ENCODE results near the gene VANGL1. TPM values are rescaled to one million over a fixed set of nuclear protein-coding genes. Genes with fewer than 3 reads are reported as not detected.

Gene VANGL1
- 8.4 and 13.1 TPM in 2 replicates for total RNA-seq (2012; rRNA removed)

DNA sequence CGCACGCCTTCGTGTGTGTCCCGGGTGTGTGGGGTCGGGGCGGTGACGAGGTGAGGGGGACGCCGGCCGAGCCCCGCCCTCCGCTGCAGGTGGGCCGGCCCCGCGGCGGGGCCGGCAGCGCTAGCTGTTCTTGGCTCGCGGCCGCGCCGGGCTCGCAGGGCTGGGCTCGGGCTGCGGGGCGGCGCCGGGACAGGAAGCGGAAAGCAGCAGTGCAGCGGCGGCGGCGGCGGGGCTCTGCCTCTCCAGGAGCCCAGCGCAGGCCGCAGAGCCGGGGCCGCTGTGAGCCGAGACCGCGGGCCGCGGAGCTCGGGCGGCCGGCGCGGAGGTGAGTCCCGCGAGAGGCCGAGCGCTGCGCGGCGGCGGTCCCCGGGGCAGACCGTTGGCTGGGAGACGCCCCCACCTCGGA lies at the start of gene VANGL1:
Gene VANGL1 (plus strand): TSS at position 209 of the 406 bp plus-strand sequence. CDS start 9,444 bp downstream, outside the sequence.
- Histone ChIP-seq H3K4me3 (ENCODE audit: low read length) (peak within 1 kb of the TSS; percentile 99), H3K9ac (ENCODE audit: low read depth, low read length) (peak within 1 kb of the TSS; percentile 89), H3K9me3 (replicated peaks; ENCODE audit: low read length) (no peaks in the 10 kb centered on the region), H3K4me2 (ENCODE audit: low read length) (peak within 1 kb of the TSS; percentile 98), H3K4me1 (ENCODE audit: control insufficient read depth, insufficient read depth, low read length) (peaks cover 16% of the 10 kb centered on the region), H3K27me3 (ENCODE audit: control insufficient read depth, insufficient read depth, low read length) (peaks cover 7% of the 10 kb centered on the region), H3K36me3 (ENCODE audit: insufficient read depth, low read length) (no peaks in the 10 kb centered on the region)

DNA sequence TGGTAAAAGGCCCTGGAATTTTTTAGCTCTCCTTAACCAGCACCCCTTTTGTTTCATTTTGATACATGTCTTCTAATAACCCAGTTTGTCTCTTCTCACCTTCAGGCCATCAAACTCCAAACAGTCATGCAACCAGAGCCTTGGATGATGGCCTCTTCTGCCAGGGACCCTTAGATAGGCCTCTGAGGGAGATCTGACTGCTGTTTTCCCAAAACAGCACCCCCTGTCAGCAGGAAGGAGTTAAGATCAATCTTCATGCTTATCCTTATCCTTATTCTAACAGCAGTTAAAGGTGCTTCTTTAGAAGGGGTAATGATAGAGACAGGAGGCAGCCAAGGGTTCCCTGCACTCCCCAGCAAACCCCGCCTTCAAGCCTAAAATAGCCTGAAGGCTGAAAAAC lies 49.5 kb upstream of the VANGL1 start:
- peaks cover 9% of the 10 kb centered on the region for H3K4me1 ChIP-seq (ENCODE audit: control insufficient read depth, insufficient read depth, low read length)
- no peak overlapping the region for H3K4me2 ChIP-seq (ENCODE audit: low read length)
- H3K4me3 ChIP-seq (ENCODE audit: low read length) = no peak overlapping the region
- no peak overlapping the region for H3K9ac ChIP-seq (ENCODE audit: low read depth, low read length)
- H3K36me3 ChIP-seq (ENCODE audit: insufficient read depth, low read length) = no peaks in the 10 kb centered on the region
- peaks cover 5% of the 10 kb centered on the region for H3K9me3 ChIP-seq (replicated peaks; ENCODE audit: low read length)
- no peaks in the 10 kb centered on the region for H3K27me3 ChIP-seq (ENCODE audit: control insufficient read depth, insufficient read depth, low read length)

DNA sequence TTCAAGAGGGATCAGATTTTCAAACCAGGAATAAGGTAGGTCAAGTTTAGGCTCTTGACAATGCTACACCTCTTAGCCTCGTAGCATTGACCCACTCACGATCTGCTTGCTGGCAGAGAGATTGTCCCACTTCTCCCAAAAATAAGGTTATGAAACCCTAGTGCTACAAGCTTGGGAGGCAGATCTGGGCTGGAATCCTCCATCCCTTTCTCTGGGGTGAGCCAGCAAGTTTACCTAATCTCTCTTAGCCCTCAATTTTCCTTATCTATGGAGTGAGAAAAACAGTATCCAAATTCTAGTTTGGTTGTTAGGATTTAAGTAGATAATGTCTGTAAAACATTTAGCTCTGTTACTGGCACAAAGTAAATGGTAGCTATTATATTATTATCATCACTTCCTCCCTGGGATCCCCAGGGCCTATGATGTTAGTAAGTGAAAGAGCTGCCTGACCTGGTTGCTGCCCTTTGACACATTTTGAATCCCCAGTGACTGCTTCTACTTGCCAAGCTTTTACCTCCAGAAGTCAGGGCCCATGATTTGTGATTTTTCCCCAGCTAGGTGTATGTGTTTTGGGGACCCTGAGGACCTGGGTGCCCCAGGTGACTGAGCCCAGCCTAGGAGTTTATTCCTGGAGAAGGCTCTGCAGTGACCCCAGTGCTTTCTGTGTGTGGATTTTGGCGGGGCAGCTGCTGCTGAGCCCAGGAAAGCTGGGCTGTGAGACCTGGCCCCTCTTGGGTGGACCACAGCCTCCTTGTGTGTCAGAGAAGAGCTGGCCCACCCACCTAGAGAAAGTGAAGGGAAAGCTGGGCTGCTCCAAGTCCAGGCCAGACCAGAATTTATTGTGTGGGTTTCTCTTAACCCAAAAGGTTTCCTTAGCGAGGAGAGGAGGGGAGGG lies 48.2 kb upstream of the VANGL1 start:
- no peak overlapping the region for H3K4me2 ChIP-seq (ENCODE audit: low read length)
- no peak overlapping the region for H3K9ac ChIP-seq (ENCODE audit: low read depth, low read length)
- no peaks in the 10 kb centered on the region for H3K27me3 ChIP-seq (ENCODE audit: control insufficient read depth, insufficient read depth, low read length)
- peaks cover under 1% of the 10 kb centered on the region for H3K9me3 ChIP-seq (replicated peaks; ENCODE audit: low read length)
- H3K36me3 ChIP-seq (ENCODE audit: insufficient read depth, low read length) = no peaks in the 10 kb centered on the region
- peaks cover 9% of the 10 kb centered on the region for H3K4me1 ChIP-seq (ENCODE audit: control insufficient read depth, insufficient read depth, low read length)
- H3K4me3 ChIP-seq (ENCODE audit: low read length) = no peak overlapping the region

DNA sequence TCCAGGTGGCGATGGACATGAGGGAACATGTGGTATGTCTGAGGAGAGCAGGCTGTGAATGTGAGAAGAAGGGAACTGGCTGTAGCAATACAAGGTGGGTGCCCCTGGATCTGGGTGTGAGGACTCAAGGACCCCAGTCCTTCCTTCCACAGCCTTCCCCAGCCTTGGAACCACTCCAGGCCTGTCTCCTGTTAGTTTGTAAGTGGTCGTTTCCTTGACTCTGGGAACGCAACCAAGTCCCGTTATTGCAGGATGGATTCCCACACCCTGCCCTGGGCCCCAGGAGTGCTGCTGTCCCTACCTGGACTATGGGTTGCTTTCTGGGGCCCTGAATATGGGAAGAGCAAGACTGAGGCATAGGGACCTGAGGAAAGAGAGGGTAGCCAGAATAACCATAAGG lies 47.2 kb upstream of the VANGL1 start:
- H3K9me3 ChIP-seq (replicated peaks; ENCODE audit: low read length) = no peaks in the 10 kb centered on the region
- no peak overlapping the region for H3K4me2 ChIP-seq (ENCODE audit: low read length)
- H3K9ac ChIP-seq (ENCODE audit: low read depth, low read length) = no peak overlapping the region
- H3K4me1 ChIP-seq (ENCODE audit: control insufficient read depth, insufficient read depth, low read length) = peaks cover 9% of the 10 kb centered on the region
- no peaks in the 10 kb centered on the region for H3K36me3 ChIP-seq (ENCODE audit: insufficient read depth, low read length)
- H3K4me3 ChIP-seq (ENCODE audit: low read length) = no peak overlapping the region
- H3K27me3 ChIP-seq (ENCODE audit: control insufficient read depth, insufficient read depth, low read length) = no peaks in the 10 kb centered on the region

DNA sequence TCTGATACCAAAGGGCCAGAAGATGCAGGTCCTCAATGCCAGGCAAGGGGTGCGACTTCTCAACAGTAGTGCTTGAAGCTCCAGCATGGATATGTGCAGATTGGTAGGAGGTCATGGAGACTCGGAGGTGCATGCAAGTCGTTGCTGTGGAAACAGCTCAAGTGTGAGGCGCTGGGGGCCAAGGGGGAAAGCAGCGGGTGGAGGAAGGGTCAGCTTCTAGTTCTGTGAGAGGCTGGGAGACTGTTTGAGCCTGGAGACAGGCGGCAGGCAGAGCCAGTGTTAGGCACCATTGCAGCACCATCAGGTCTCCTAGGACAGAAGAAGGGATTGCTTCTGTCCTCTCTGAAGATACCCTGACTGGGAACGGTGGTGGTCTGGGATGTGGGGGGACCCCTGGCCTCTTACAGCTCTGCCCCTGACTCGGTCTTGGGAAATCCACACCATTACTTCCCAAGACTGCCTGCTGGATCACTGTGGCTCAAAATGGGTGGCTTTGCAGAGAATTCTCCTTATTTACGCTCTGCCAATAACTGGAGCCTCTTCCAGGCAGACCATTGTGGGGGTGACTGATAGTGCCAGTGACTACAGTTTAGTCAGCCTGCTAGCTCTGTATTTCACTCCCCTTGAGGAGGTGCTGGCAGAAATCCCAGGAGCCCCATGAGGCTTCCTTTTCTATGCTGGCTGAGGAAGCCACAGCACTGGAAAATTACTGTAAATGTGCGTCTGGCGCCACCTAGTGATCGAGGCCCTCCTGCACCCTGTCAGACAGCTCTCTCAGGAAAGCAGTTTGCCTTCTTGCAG lies 46.3 kb upstream of the VANGL1 start:
- Histone ChIP-seq H3K27me3 (ENCODE audit: control insufficient read depth, insufficient read depth, low read length) (no peaks in the 10 kb centered on the region), H3K9ac (ENCODE audit: low read depth, low read length) (no peak overlapping the region), H3K9me3 (replicated peaks; ENCODE audit: low read length) (no peaks in the 10 kb centered on the region), H3K4me3 (ENCODE audit: low read length) (no peak overlapping the region), H3K4me1 (ENCODE audit: control insufficient read depth, insufficient read depth, low read length) (peaks cover 9% of the 10 kb centered on the region), H3K4me2 (ENCODE audit: low read length) (peak overlapping the region; percentile 43), H3K36me3 (ENCODE audit: insufficient read depth, low read length) (no peaks in the 10 kb centered on the region)

DNA sequence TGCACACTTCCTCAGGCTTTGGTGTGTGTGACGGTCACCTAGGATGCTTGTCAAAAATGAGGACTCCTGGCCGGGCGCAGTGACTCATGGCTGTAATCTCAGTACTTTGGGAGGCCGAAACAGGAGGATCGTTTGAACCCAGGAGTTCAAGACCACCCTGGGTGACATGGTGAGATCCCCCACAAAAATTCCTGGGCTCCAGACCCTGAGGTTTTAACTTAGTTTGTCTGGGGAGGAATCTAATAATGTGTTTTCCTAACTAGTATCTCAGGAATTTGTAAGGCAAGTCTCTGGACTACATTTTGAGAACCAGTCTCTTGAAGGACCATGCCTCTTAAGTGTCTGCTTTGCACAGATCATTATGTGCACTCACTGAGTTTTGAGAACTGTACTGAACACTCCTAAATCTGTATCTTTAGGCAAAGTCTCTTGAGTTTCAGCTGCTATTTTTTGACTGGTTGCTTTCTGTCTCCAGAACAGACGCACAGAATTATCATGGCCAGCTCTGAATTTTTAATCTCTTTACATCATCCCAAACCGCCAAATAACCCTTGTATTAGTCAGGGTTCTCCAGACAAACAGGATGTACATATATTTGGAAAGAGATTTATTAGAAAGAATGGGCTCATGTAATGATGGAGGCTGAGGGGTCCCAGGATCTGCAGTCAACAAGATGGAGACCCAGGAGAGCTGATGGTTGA lies 45.5 kb upstream of the VANGL1 start:
- Histone ChIP-seq H3K4me1 (ENCODE audit: control insufficient read depth, insufficient read depth, low read length) (peaks cover 9% of the 10 kb centered on the region), H3K27me3 (ENCODE audit: control insufficient read depth, insufficient read depth, low read length) (no peaks in the 10 kb centered on the region), H3K9me3 (replicated peaks; ENCODE audit: low read length) (no peaks in the 10 kb centered on the region), H3K4me2 (ENCODE audit: low read length) (no peak overlapping the region), H3K4me3 (ENCODE audit: low read length) (no peak overlapping the region), H3K9ac (ENCODE audit: low read depth, low read length) (peak overlapping the region; percentile 16), H3K36me3 (ENCODE audit: insufficient read depth, low read length) (no peaks in the 10 kb centered on the region)

DNA sequence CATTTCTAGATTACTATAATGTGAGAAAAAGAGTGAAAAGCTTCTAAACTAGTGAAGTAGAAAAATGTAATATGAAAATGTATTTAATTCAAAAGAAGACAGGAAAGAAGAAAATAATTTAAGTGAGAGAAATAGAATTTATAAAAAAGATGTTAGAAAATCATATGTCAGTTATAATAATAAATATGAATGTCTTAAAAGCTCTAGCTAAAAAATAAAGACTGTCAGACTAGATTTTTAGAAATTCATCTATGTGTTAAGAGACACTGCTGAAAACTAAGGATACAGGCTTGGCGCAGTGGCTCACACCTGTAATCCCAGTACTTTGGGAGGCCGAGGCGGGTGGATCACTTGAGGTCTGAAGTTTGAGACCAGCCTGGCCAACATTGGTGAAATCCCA lies 37.3 kb upstream of the VANGL1 start:
- Histone ChIP-seq H3K4me1 (ENCODE audit: control insufficient read depth, insufficient read depth, low read length) (no peaks in the 10 kb centered on the region), H3K27me3 (ENCODE audit: control insufficient read depth, insufficient read depth, low read length) (peaks cover 12% of the 10 kb centered on the region), H3K36me3 (ENCODE audit: insufficient read depth, low read length) (no peaks in the 10 kb centered on the region), H3K9ac (ENCODE audit: low read depth, low read length) (no peak overlapping the region), H3K4me3 (ENCODE audit: low read length) (no peak overlapping the region), H3K4me2 (ENCODE audit: low read length) (no peak overlapping the region), H3K9me3 (replicated peaks; ENCODE audit: low read length) (no peaks in the 10 kb centered on the region)

DNA sequence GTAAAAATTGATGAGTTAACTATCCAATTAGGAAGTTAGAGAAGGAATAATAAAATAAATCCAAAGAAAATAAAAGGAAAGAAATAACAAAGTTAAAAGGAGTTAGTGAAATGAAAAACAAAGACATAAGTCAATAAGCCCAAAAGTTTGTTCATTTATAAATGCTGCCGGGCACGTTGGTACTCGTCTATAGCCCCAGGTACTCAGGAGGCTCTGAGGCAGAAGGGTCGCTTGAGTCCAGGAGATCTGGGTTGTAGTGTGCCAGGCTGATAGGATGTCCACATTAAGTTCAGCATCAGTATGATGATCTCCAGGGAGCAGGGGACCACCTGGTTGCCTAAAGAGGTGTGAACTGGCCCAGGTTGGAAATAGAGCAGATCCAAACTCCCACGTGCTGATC lies 35.5 kb upstream of the VANGL1 start:
- H3K4me3 ChIP-seq (ENCODE audit: low read length) = no peak overlapping the region
- peaks cover 22% of the 10 kb centered on the region for H3K27me3 ChIP-seq (ENCODE audit: control insufficient read depth, insufficient read depth, low read length)
- no peaks in the 10 kb centered on the region for H3K9me3 ChIP-seq (replicated peaks; ENCODE audit: low read length)
- no peaks in the 10 kb centered on the region for H3K36me3 ChIP-seq (ENCODE audit: insufficient read depth, low read length)
- no peaks in the 10 kb centered on the region for H3K4me1 ChIP-seq (ENCODE audit: control insufficient read depth, insufficient read depth, low read length)
- no peak overlapping the region for H3K9ac ChIP-seq (ENCODE audit: low read depth, low read length)
- no peak overlapping the region for H3K4me2 ChIP-seq (ENCODE audit: low read length)

DNA sequence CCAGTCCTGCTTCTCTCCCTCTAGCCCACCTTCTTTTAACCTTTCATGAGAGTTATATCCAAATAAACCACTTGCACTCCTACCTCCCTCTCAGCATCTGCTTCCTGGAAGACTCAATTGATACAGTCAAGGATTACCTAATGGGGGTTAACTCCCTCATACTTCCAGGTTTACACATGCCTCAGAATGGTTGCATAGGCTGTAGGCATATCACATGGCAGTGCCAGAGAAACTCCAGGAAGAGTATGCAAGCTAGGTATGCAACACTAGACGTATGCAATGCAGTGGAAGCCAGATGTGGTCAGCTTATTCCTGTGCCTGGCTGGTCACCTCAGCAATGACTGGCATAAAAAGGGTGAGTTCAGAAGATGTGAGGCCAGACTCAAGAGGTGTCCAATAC lies 32.7 kb upstream of the VANGL1 start:
- no peaks in the 10 kb centered on the region for H3K9me3 ChIP-seq (replicated peaks; ENCODE audit: low read length)
- H3K4me1 ChIP-seq (ENCODE audit: control insufficient read depth, insufficient read depth, low read length) = no peaks in the 10 kb centered on the region
- peaks cover 46% of the 10 kb centered on the region for H3K27me3 ChIP-seq (ENCODE audit: control insufficient read depth, insufficient read depth, low read length)
- no peak overlapping the region for H3K4me2 ChIP-seq (ENCODE audit: low read length)
- no peak overlapping the region for H3K4me3 ChIP-seq (ENCODE audit: low read length)
- no peaks in the 10 kb centered on the region for H3K36me3 ChIP-seq (ENCODE audit: insufficient read depth, low read length)
- no peak overlapping the region for H3K9ac ChIP-seq (ENCODE audit: low read depth, low read length)

DNA sequence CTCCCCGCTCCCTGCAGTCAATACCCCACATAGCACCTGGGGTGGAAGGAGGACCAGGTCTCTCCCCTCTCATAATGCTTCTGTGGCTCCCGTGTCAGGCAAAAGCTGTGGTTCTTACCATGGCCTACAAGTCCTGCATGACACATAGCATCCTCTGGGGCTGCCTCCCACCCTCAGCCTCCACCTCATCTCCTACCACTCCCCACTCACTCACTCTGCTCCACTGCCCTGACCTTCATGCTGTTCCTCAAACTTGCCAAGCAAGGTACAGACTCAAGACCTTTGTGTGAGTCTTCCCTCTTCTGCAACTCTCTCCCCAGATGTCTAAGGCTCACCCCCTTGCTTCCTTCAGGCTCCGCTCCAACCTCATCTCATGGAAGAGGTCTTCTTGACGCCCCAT lies 28.0 kb upstream of the VANGL1 start:
- no peaks in the 10 kb centered on the region for H3K36me3 ChIP-seq (ENCODE audit: insufficient read depth, low read length)
- no peaks in the 10 kb centered on the region for H3K9me3 ChIP-seq (replicated peaks; ENCODE audit: low read length)
- no peak overlapping the region for H3K4me2 ChIP-seq (ENCODE audit: low read length)
- H3K4me1 ChIP-seq (ENCODE audit: control insufficient read depth, insufficient read depth, low read length) = no peaks in the 10 kb centered on the region
- H3K4me3 ChIP-seq (ENCODE audit: low read length) = no peak overlapping the region
- H3K27me3 ChIP-seq (ENCODE audit: control insufficient read depth, insufficient read depth, low read length) = peaks cover 69% of the 10 kb centered on the region
- H3K9ac ChIP-seq (ENCODE audit: low read depth, low read length) = no peak overlapping the region

DNA sequence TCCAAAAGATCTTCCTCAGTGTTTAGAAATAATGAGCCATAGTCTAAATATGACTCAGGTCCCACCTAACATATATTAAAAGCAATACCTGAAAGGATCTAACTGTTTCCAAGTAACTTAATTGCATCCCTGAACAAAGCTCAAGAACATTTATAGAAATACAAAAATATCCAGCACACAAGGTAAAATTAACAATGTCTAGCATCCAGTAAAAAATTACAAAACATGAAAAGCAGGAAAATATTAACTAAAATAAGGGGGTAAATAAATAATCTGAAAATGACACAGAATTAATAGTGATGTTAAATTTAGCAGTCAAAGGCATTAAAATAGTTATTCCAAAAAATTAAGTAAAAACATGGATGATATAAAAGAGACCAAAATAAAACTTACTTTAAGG lies 21.3 kb upstream of the VANGL1 start:
- Histone ChIP-seq H3K4me2 (ENCODE audit: low read length) (no peak overlapping the region), H3K27me3 (ENCODE audit: control insufficient read depth, insufficient read depth, low read length) (peaks cover 26% of the 10 kb centered on the region), H3K4me3 (ENCODE audit: low read length) (no peak overlapping the region), H3K9me3 (replicated peaks; ENCODE audit: low read length) (no peaks in the 10 kb centered on the region), H3K36me3 (ENCODE audit: insufficient read depth, low read length) (no peaks in the 10 kb centered on the region), H3K4me1 (ENCODE audit: control insufficient read depth, insufficient read depth, low read length) (no peaks in the 10 kb centered on the region), H3K9ac (ENCODE audit: low read depth, low read length) (no peak overlapping the region)
